Right ventricle myocardium superior (tissue), 1 donor: ENCODE measurements around the gene DUOXA1. TPM values are rescaled to one million over a fixed set of nuclear protein-coding genes. Genes with fewer than 3 reads are reported as not detected.
"Not testable (repeated sequence)": the region's sequence is repeated elsewhere in the genome, so short reads cannot be mapped to it uniquely, and the experiment has no call there.

Experiments used
- ATAC-seq: fragments of 200-7000 bp; cut with Tn5 transposase; one replicate; pipeline ENCODE4 v1.9.1; 2020; ENCODE audit warnings: mild to moderate bottlenecking; ENCODE audit not compliant: poor library complexity
- DNase-seq: peaks from one replicate; pipeline ENCODE4 v3.0.0-alpha.2; 2020
- intact Hi-C: fragments of 100-400 bp; cut with DNase I; formaldehyde crosslinking; loops from one replicate; pipeline ENCODE4 v1.11.2; 2022
- total RNA-seq: library from RNA; stranded (reverse); fragmentation: NEBNext Ultra II Directional; extraction: Animal tissue kit (Norgen Biotek cat#: 25700); gene quantifications from one replicate; pipeline ENCODE4 v1.2.1, GENCODE V29; 2021
- donor health status: DM: no; HTN: yes; CAD: no; lungs with severe emphysema.

The DUOXA1 gene
- total RNA-seq, 1 donor from 2014 or later: 0.56 TPM

DNA sequence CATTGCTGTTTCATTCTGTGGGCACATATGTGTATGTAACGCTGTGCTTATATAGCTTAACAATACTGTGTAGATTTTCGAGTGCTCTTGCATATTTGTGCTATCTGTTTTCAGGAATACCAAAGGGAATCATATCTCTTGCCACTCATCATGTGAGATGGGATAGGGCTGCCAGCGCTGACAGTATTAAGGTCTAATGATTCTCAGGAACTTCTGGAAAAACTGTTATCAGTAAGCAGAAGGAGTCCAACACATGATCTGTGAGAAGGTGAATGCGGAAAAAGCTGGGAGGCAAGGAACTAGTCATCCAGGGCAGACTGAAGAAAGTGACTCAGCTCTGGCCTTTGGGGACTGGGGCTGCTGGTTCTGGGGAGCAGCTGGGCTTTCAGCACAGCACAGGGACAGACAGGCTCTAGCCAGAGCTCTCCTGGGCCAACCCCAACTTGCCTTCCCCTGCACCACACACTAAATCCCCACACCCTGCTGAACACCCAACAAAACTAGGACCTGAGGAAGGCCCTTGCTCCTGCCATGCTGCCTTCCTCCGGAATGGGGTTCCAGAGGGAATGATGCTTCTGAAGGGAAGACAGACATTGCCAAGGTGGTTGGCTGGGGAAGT is 49.9 kb downstream of the DUOXA1 start:
- DNase-seq, intact Hi-C loops: not testable (repeated sequence)
- peak; percentile 21 for ATAC-seq

DNA sequence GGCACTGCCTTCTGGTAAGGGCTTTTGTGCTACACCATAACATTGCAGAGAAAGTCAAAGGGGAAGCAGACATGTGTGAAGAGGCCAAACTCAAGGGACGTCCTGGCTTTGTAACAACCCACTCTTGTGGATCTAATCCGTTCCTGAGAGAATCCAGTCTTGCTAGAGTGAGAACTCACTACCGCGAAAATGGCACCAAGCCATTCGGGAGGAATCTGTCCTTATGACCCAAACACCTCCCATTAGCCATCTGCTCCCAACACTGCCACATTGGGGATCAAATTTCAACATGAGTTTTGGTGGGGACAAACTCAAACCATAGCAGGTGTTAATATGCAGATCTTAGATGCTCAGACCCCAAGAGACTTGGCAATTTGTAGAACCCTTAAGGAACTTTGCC is 50.5 kb downstream of the DUOXA1 start:
- peak; percentile 8 for ATAC-seq

DNA sequence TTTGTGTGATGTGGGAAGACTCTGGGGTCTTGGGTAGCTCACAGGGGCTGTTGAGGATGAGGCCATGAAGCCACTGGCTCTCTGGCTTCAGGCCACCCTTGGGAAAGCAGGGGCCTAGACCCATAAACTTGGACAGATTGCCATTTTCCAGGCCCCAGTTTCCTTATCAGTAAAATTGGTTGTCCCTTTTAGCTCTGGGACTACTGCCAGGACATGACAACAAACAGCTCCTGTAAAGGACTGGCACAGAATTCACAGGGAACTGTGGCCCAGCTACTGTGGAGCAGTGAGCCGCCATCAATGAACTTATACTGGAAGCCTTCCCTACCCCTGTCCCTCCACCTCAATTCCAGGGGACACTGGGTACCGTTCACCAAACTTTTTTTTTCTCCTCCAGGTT is 52.3 kb downstream of the DUOXA1 start:
- peak; percentile 68 for ATAC-seq
- DNase-seq, intact Hi-C loops: not testable (repeated sequence)

More for the DNA sequence above, 50.5 kb downstream of the DUOXA1 start:
- intact Hi-C loops, DNase-seq: not testable (repeated sequence)

DNA sequence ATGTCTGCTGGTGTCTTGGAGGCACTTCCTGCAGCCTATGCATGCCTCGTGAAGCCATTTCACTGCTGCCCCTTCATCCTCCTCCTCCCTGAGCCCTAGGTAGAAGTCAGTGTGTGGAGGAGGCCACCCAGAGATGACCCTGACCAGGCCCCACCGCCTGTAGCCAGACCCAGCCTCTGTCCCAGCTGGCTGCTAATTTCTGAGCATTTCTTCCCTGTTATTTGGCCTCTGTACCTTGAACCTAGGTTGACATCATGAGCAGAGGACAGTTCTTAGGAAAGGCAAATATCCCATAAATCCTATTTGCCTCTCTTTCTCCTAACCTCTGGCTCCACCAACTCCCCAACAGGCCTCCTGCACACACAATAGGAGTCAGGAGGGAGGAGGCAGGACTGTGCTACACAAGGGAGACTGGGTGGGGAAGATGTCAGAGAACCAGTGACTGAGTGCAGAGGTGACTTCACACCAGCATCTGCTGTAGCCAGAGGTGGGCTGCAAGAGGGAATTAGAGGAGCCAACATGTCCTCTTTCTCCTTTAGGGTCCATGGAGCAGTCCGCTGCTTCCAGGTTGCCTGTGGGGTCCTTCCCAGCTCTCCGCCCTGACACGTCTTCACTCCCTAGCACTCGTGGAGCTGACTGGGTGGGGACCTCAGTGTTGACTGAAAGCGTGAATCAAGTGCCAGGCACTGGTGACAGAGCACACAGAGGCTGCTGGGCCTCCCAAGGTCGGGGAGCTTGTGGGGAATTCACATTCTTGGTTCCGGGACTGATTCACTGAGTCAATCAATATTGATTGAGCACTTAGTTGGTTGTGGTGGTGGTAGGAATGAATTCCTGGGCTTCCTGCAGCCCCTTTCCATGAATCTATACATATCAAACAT is 54.0 kb downstream of the DUOXA1 start:
- ATAC-seq, DNase-seq, intact Hi-C loops: not testable (repeated sequence)

- ATAC-seq, DNase-seq, intact Hi-C loops: not testable (repeated sequence)
Observed at GRCh38 chr15:45073602-45074001, 56.1 kb downstream of the DUOXA1 start.

DNA sequence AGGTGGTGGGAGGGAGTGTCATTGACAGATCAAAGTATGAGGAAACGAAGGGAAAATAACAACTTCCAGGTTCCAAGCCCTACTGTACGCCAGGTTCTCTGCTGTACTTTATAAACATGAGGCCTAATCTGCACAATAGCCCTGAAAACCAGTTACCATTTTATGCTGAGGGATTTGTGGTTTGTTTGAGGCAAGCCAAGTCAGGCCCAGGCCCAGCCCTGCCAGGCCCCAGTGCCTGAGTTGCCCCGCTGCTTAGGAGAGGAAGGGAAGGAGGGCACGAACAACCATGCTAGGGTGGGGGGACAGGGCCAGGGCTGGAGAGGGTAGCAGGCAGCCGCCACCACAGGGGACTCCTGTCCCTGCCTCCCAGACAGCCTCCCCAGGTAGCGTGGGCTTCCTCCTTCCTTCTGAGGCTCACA is 59.7 kb downstream of the DUOXA1 start:
- DNase-seq, intact Hi-C loops, ATAC-seq: not testable (repeated sequence)

Other genes starting within 250 kb of the DUOXA1 start
- gene TERB2, start 173.2 kb downstream of the DUOXA1 start, total RNA-seq: not detected
- gene SORD, start 106.7 kb downstream of the DUOXA1 start, total RNA-seq: 12.1 TPM
- gene DUOX2, start 15.7 kb downstream of the DUOXA1 start, total RNA-seq: 0.08 TPM
- not detected for gene DUOXA2, start 15.6 kb downstream of the DUOXA1 start, total RNA-seq
- gene DUOX1, start 115 bp upstream of the DUOXA1 start, total RNA-seq: 1.2 TPM
- gene SHF, start 58.1 kb upstream of the DUOXA1 start, total RNA-seq: 3.3 TPM
- gene SLC28A2, start 122.4 kb upstream of the DUOXA1 start, total RNA-seq: not detected
- gene GATM, start 248.7 kb upstream of the DUOXA1 start, total RNA-seq: 35.6 TPM